ENCODE results near the gene COL16A1.

Gene COL16A1

GRCh38 chr1:31715873-31716220, 12.0 kb upstream of the COL16A1 start:
- no peak for DNase-seq (ENCODE audit: low spot score)
- in situ Hi-C loops (cut with MboI; ENCODE audit: low pct_unique_long_range_greater_than_20kb, low sequenced_read_pairs, unreplicated experiment): loop anchor here (10.0 kb wide), 1 partner anchor 51 kb away; no protein-coding TSS in a partner anchor
- no peak for TF ChIP-seq CTCF (IDR thresholded peaks at IDR 0.05; ENCODE audit: extremely low read depth, insufficient read depth, missing control alignments)

- DNase-seq (ENCODE audit: low spot score): peak; percentile 80
- in situ Hi-C loops (cut with MboI; ENCODE audit: low pct_unique_long_range_greater_than_20kb, low sequenced_read_pairs, unreplicated experiment): loop anchor here (10.0 kb wide), 1 partner anchor 50 kb away; no protein-coding TSS in a partner anchor
- peak; percentile 70 for TF ChIP-seq CTCF (IDR thresholded peaks at IDR 0.05; ENCODE audit: extremely low read depth, insufficient read depth, missing control alignments)
These were observed 11.5 kb upstream of the COL16A1 start for GRCh38 chr1:31715087-31715872.

GRCh38 chr1:31714442-31715086, 10.7 kb upstream of the COL16A1 start:
- no peak for DNase-seq (ENCODE audit: low spot score)
- TF ChIP-seq CTCF (IDR thresholded peaks at IDR 0.05; ENCODE audit: extremely low read depth, insufficient read depth, missing control alignments): peak; percentile 76
- in situ Hi-C loops (cut with MboI; ENCODE audit: low pct_unique_long_range_greater_than_20kb, low sequenced_read_pairs, unreplicated experiment): loop anchor here (10.0 kb wide), 1 partner anchor 50 kb away; no protein-coding TSS in a partner anchor

- no peak for DNase-seq (ENCODE audit: low spot score)
- TF ChIP-seq CTCF (IDR thresholded peaks at IDR 0.05; ENCODE audit: extremely low read depth, insufficient read depth, missing control alignments): no peak
These were observed 8.8 kb upstream of the COL16A1 start for GRCh38 chr1:31712630-31713029.

GRCh38 chr1:31712068-31712467, 8.3 kb upstream of the COL16A1 start:
- no peak for TF ChIP-seq CTCF (IDR thresholded peaks at IDR 0.05; ENCODE audit: extremely low read depth, insufficient read depth, missing control alignments)
- no peak for DNase-seq (ENCODE audit: low spot score)
- in situ Hi-C loops (cut with MboI; ENCODE audit: low pct_unique_long_range_greater_than_20kb, low sequenced_read_pairs, unreplicated experiment): loop anchor here (10.0 kb wide), 1 partner anchor 47 kb away; no protein-coding TSS in a partner anchor

More at GRCh38 chr1:31712630-31713029, 8.8 kb upstream of the COL16A1 start:
- in situ Hi-C loops (cut with MboI; ENCODE audit: low pct_unique_long_range_greater_than_20kb, low sequenced_read_pairs, unreplicated experiment): loop anchor here (10.0 kb wide), 1 partner anchor 48 kb away; no protein-coding TSS in a partner anchor

GRCh38 chr1:31708324-31708723, 4.5 kb upstream of the COL16A1 start:
- in situ Hi-C loops (cut with MboI; ENCODE audit: low pct_unique_long_range_greater_than_20kb, low sequenced_read_pairs, unreplicated experiment): no loop called here
- TF ChIP-seq CTCF (IDR thresholded peaks at IDR 0.05; ENCODE audit: extremely low read depth, insufficient read depth, missing control alignments): no peak
- DNase-seq (ENCODE audit: low spot score): no peak

All from GM13977 (cell line).